Large intestine (tissue), 3 donors: ENCODE measurements around the gene CBX2. TPM values are rescaled to one million over a fixed set of nuclear protein-coding genes. Genes with fewer than 3 reads are reported as not detected.

ENCODE experiments used
- DNase-seq, 2 donors: peaks; one replicate each; pipeline versions ENCODE4 v3.0.0 to v3.0.0-alpha.2; 2013
- H3K27ac ChIP-seq: one replicate; pipeline ENCODE4 v1.5.1; 2013; ENCODE audit warnings: low read length
- H3K27me3 ChIP-seq: 2 replicates; pipeline ENCODE4 v1.6.1; 2013; ENCODE audit warnings: low read length; ENCODE audit not compliant: control insufficient read depth, insufficient read depth
- H3K36me3 ChIP-seq: 2 replicates; pipeline ENCODE4 v1.6.1; 2013; ENCODE audit warnings: low read length; ENCODE audit not compliant: control insufficient read depth, insufficient read depth
- H3K4me1 ChIP-seq: one replicate; pipeline ENCODE4 v1.6.1; 2013; ENCODE audit warnings: low read length; ENCODE audit not compliant: control insufficient read depth, insufficient read depth
- H3K4me3 ChIP-seq: one replicate; pipeline ENCODE4 v1.5.1; 2013; ENCODE audit warnings: low read length
- H3K9me3 ChIP-seq: one replicate; pipeline ENCODE4 v1.6.1; 2013; ENCODE audit warnings: mild to moderate bottlenecking, low read depth, low read length, moderate library complexity; ENCODE audit not compliant: control insufficient read depth
- whole genome bisulfite sequencing: methylation state at CpG from one replicate; pipeline ENCODE4 v1.1.5; 2013; ENCODE audit warnings: low lambda C conversion rate; ENCODE audit not compliant: insufficient coverage; 5-methylcytosine and 5-hydroxymethylcytosine counted together
- polyA plus RNA-seq: library from polyadenylated mRNA; unstranded; fragments of 120-200 nt; gene quantifications from one replicate; pipeline ENCODE4 v1.2.1, GENCODE V29; 2013

The CBX2 gene
- polyA plus RNA-seq, 1 donor = 14.4 TPM

DNA sequence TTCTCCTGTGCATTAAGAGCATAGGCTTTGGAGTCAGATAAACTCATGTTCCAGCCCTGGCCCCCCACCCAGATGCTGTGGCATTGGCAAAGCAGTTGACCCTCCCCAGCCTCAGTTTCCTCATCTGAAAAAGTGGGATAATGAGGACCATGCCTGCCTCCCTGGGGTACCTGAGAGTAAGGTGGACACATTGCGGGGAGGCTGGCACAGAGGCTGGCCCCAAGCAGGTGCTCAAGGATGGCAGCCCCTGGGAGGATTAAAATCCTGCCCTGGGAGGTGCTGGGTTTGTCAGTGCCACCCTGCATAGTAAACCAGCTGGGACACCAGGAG lies 35.4 kb upstream of the CBX2 start:
- no CpG with 5 or more reads among the region's 1 CpG for WGBS
- peaks cover 4% of the 10 kb centered on the region for H3K9me3 ChIP-seq
- peaks cover 62% of the 10 kb centered on the region for H3K4me1 ChIP-seq
- no peak for DNase-seq
- H3K4me3 ChIP-seq = peak overlapping the region; percentile 57
- H3K36me3 ChIP-seq = peaks cover 6% of the 10 kb centered on the region
- H3K27ac ChIP-seq = peak overlapping the region; percentile 96
- H3K27me3 ChIP-seq = peaks cover 14% of the 10 kb centered on the region

DNA sequence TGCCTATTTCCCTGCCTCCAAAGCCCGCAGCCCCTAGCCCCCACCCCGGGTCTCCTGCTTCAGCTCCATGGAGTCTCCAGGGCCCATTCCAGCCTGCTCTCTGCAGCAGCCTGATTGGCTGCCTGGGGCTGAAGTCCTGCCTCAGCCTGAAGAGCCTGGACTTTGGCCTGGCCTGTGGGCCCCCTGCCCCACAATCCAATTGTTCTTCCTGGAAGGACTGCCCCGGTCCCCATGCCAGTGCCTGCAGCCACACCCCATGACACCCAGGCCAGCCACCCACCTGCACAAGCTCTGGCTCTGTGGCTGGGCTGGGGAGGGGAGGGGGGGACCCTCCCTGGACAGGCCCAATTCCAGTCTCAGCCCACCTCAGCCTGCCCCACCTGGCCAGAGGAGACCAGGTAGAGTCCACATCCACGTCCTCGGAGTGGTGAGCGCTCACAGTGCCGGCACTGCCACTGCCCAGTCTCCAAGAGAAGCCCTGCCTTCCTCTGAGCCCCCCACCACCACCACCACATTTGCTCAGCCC lies 34.9 kb upstream of the CBX2 start:
- WGBS = no CpG with 5 or more reads among the region's 7 CpGs
- no peak overlapping the region for H3K4me3 ChIP-seq
- H3K36me3 ChIP-seq = peaks cover 5% of the 10 kb centered on the region
- H3K27me3 ChIP-seq = peaks cover 18% of the 10 kb centered on the region
- peak; percentile 93 to 97 for DNase-seq
- H3K27ac ChIP-seq = peak overlapping the region; percentile 96
- peaks cover 63% of the 10 kb centered on the region for H3K4me1 ChIP-seq
- H3K9me3 ChIP-seq = peaks cover 6% of the 10 kb centered on the region

DNA sequence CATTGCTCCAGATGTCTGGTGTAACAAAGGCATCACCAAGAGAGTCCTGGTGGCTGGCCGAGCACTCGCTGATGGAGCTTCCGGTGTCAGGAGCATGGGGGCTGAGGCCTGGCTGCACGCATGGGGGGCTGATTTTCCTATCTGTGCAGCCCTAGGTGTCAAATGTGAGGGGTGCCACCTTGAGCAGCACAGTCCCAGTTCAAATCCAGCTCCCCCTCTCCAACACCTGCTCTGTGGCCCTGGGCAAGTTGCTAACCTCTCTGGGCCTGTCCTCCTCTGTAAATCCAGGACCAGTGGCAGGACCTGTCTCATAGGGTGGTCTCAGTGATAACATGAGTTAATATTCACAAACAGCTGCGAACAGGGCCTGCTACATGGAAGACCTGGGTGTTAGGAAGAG lies 34.3 kb upstream of the CBX2 start:
- H3K4me3 ChIP-seq = no peak overlapping the region
- H3K27me3 ChIP-seq = peaks cover 22% of the 10 kb centered on the region
- H3K36me3 ChIP-seq = no peaks in the 10 kb centered on the region
- DNase-seq = no peak
- H3K4me1 ChIP-seq = peaks cover 63% of the 10 kb centered on the region
- peak overlapping the region; percentile 96 for H3K27ac ChIP-seq
- WGBS = no CpG with 5 or more reads among the region's 5 CpGs
- H3K9me3 ChIP-seq = peaks cover 9% of the 10 kb centered on the region

DNA sequence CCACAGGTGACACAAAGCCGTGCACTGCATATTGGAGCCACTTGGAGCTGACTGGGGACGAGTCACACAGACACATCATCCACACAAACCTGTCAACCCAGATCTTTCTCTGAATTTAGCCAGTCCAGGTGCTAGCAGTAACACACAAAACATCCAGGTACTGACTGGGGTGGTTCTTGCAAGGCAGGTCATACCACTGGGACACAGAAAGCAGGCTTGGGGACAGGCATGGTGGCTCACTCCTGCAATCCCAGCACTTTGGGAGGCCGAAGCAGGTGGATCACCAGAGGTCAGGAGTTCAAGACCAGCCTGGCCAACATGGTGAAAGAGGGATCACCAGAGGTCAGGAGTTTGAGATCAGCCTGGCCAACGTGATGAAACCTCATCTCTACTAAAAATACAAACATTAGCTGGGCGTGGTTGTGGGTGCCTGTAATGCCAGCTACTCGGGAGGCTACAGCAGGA lies 32.3 kb upstream of the CBX2 start:
- WGBS = no CpG with 5 or more reads among the region's 6 CpGs
- Histone ChIP-seq H3K4me1 (peaks cover 49% of the 10 kb centered on the region), H3K27ac (no peak overlapping the region), H3K27me3 (peaks cover 38% of the 10 kb centered on the region), H3K36me3 (no peaks in the 10 kb centered on the region), H3K4me3 (no peak overlapping the region), H3K9me3 (peaks cover 9% of the 10 kb centered on the region)
- no peak for DNase-seq

DNA sequence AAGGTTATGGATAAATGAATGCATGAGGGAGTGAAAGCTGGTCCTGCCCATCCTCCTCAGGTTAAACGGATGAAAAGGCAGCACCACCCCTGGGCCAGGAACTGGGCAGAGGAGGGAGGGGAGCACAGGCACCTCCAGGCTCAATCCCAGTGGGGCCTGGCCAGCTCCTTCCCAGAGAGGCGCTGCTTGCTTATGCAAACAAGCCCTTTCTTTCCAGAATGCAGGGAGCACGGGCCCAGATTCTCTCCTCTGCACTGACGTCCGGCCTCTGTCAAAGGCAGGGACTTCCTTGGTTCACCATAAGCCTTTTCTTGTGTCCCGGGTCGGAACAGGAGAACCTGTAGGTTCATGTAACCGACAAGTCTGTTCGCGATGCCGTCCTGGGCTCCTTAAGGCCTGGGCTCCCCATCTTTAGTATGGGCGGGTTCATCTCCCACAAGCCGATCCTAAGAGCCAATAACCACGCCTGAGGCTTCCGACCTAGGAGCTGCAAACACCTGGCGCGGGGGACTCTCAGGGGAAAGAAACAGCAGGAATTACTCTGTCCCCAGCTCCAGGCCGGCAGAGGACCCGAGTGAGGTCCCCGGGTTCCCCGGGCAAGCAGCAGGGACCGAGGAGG lies 30.9 kb upstream of the CBX2 start:
- Histone ChIP-seq H3K36me3 (no peaks in the 10 kb centered on the region), H3K9me3 (peaks cover 9% of the 10 kb centered on the region), H3K4me3 (no peak overlapping the region), H3K27me3 (peaks cover 38% of the 10 kb centered on the region), H3K4me1 (peaks cover 42% of the 10 kb centered on the region), H3K27ac (no peak overlapping the region)
- no CpG with 5 or more reads among the region's 22 CpGs for WGBS
- DNase-seq = no peak

DNA sequence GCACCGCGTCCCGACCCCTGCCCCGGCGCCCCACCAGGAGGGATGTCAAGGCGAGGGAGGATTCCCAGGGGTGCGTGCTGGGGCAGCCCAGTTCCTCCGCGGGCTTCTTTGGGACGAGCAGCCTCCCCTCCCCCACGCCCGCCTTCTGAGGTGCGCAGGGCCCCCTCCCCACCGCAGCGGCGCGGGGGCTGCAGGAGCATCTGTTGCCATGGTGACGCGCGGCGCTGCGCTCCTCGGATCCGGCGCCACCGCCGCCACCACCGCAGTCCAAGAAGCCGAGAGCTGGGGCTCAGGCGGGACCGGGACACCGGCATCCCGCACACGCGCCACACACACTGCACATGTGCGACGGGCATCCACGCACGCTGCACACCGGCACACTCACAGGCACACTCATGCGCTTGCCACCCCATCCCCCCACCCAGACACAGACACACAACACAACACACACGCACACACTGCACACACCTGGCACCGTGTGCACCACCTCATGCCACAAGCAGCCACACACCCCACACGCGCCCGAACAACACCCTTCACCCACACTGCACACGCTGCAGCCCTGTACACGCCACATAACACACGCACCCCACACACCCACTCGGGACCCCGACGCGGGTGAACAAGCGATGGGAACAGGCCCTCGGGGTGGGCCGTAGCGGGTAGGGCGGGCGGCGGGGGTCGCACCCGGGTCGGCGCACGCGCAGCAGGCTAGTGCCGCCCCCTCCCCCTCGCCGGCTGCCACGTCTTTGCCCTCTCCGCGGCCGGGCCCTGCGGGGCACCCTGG lies 30.2 kb upstream of the CBX2 start:
- Histone ChIP-seq H3K27ac (no peak overlapping the region), H3K4me3 (no peak overlapping the region), H3K27me3 (peaks cover 42% of the 10 kb centered on the region), H3K9me3 (peaks cover 9% of the 10 kb centered on the region), H3K4me1 (peaks cover 34% of the 10 kb centered on the region), H3K36me3 (no peaks in the 10 kb centered on the region)
- DNase-seq = no peak
- WGBS = no CpG with 5 or more reads among the region's 74 CpGs

DNA sequence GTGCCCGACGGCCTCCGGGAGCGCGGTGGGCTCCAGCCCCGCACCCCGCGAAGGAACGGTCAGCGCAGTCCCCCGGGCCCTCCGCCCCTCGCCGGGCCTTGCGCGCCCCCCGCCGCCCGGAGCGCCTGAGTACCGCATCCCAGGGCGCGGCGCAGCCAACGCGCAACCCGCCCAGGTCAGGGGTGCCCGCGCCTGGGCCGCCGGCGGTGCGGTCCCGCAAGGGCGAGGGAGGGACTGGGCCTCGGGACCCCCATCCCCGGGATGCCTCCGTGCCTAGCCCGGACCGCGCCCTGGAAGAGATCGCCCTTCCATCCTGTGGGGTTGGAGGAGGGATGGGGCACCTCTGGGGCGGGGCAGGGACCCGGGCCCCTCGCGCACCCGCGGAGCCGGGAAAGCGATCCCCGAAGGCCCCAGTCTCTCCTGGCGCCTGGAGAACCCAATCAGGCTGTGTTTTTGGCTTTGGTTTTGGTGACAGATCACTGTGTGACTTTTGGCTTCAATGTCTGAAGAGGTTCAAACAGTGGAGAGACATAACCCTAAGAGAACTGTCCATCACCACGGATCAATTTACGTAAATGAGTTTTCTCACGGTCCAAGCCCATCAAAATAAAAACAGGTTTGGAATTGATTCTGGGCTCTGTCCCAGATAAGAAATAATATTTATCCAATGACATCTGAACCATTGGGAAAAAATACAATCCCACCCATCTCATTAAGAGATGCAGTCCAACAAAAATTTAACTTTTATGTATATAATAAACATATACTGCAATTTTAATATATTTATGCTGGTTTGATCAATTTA lies 29.5 kb upstream of the CBX2 start:
- no peaks in the 10 kb centered on the region for H3K36me3 ChIP-seq
- peaks cover 27% of the 10 kb centered on the region for H3K4me1 ChIP-seq
- H3K27me3 ChIP-seq = peaks cover 42% of the 10 kb centered on the region
- H3K27ac ChIP-seq = no peak overlapping the region
- WGBS = 20% methylated on average over 1 of the region's 55 CpGs
- peaks cover 9% of the 10 kb centered on the region for H3K9me3 ChIP-seq
- H3K4me3 ChIP-seq = no peak overlapping the region
- no peak for DNase-seq

DNA sequence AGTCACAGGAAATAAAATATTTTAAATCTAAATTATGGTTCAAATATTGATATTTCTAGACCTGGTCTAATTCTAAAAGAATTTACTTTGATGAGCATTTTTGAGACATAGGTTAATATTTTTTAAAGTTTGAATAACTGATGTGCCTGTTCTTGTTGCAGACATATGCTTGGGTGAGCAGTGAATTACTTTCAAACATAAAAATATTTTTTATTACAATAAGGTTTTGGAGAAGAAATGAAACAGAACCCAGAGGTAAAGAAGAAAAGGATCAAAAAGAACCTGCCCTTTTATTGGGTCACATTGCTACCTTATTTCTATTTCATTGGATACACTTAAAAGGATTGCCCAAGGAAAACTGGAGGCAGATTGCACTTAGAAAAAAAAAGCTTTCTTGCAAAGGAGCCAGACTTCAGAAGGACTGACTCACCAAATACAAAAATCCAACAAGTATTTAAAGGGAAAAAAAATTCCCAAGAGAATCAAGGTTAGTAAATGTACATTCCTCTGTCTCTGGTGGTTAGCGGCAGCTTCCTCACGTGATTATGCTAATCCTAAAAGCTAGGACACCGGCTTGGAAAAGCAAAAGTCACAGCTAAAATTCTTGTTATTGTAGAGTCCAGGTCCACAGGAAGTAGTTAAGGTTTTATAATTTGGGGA lies 28.7 kb upstream of the CBX2 start:
- Histone ChIP-seq H3K4me3 (no peak overlapping the region), H3K27me3 (peaks cover 42% of the 10 kb centered on the region), H3K27ac (no peak overlapping the region), H3K9me3 (peaks cover 9% of the 10 kb centered on the region), H3K36me3 (no peaks in the 10 kb centered on the region), H3K4me1 (peaks cover 22% of the 10 kb centered on the region)
- no CpG with 5 or more reads among the region's 3 CpGs for WGBS
- no peak for DNase-seq

DNA sequence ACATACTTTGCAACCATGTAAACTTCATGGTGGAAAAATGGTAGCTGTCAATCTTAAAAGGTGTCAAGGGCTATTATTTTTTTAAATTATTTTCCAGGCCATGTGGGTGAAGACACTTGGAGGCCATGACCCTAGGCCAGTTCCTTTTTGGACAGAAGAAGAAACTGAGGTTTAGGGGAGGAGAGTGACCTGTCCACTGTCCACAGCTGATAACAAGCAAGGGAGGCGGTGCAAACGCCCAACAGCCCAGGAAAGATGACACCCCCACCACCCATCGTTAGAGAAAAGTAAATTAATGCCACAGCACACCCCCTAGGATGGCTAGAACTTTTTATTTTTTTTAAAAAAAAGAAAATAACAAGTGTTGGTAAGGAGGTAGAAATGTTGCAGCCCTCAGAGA lies 28.0 kb upstream of the CBX2 start:
- 0% methylated on average over 1 of the region's 3 CpGs for WGBS
- Histone ChIP-seq H3K4me1 (peaks cover 22% of the 10 kb centered on the region), H3K27ac (no peak overlapping the region), H3K9me3 (peaks cover 9% of the 10 kb centered on the region), H3K27me3 (peaks cover 42% of the 10 kb centered on the region), H3K36me3 (no peaks in the 10 kb centered on the region), H3K4me3 (no peak overlapping the region)
- DNase-seq = no peak
